Glomerular visceral epithelial cell (primary cell): ENCODE results near the gene RPL6.

Experiments used
- DNase-seq: peaks from one replicate; pipeline ENCODE4 v3.0.0-alpha.2; 2016; ENCODE audit errors: extremely low spot score

RPL6 gene

DNA sequence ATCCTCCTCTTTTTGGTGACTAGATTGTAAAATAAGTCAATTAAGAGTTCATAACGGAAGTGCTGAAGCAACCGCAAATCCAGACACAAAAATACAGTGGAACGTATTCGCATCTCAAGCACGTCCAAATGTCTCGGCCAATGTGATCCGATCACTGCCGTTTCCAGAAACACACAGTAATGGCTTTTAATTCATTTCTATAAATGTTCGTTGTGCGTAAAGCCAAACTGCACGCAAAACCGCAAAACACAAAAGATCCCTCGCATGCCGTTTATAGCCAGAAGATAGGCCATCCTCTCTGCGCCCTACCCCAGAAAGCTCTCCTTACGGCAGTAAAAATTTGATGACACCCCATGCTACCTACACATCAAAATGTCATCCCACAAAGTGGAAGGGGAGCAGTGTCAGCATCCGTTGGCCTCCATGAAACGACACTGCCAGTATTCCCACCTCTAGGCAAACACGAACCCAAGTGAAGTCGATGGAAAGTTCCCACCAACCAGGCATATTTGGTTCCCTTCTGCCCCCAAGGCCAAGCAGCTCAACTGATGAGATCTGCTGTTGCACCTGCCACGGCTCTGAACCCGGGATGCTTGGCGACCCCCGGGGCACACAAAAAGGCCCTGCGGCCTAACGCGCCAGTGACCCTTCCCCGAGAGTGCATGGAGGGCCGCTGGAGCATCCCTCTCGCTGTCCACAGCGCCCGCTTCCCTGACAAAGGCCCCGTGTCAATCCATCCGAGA, 28.6 kb downstream of the RPL6 start:
- peak; percentile 13 for DNase-seq

DNA sequence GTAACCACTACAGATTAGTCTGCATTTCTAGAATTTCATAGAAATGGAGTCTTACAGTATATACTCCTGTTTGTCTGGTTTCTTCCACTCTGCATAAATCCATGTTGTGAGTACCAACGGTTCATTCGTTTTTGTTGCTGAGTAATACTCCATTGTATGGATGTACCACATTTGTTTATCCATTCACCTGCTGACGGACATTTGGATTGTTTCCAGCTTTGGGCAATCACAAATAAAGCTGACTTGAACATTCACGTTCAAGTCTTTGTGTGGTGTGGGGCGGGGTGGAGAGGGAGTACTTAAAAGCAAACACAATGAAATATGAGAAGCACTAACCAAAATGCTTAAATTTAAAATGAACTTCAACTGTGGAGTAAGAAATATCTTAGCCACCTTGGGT, 34.3 kb downstream of the RPL6 start:
- no peak for DNase-seq

DNA sequence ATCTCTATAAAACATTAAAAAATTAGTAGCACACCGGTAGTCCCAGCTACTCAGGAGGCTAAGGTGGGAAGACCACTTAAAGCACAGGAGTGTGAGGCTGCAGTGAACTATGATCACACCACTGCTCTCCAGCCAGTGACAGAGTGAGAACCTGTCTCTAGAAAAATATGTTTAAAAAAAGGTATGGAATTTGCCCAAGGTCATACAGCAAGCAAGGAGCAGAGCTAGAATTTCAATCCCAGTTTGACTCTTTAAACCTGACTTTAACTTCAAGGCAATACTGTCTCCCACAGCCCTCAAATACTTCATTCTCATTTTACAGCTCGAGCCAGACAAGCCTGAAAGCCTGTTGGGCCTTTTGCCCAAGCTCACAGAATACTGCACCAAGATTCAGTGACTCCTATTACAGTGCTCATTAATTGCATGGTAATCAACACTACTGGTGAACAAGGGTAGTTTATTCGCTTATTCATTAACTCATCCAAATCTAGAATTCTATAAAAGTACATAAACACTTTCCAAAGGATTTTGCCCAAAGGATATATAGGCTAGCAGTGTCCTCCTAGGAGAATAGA, 35.2 kb downstream of the RPL6 start:
- no peak for DNase-seq

DNA sequence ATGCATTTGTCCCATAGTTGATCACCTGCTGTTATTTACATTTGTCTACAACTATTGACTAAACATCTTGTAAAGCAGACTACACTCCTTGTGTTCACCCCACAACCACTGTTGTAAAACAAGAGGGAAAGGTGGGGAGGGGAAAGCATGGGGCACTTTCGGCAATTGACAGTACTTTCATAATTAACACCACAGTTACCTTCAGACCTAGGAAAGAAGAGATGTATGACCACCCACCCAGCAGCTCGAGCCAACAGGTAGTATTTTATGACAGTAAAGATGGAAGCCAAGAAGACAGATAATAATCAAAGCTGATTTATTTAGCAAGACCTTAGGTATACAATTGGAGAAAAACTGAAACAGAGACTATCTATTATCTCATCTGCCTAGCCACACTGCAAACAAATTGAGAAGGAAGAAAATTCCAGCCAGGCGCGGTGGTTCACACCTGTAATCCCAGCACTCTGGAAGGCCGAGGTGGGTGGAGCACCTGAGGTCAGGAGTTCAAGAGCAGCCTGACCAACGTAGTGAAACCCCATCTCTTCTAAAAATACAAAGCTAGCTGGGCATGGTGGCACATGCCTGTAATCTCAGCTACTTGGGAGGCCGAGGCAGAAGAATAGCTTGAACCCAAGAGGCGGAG, 38.4 kb downstream of the RPL6 start:
- DNase-seq: no peak

DNA sequence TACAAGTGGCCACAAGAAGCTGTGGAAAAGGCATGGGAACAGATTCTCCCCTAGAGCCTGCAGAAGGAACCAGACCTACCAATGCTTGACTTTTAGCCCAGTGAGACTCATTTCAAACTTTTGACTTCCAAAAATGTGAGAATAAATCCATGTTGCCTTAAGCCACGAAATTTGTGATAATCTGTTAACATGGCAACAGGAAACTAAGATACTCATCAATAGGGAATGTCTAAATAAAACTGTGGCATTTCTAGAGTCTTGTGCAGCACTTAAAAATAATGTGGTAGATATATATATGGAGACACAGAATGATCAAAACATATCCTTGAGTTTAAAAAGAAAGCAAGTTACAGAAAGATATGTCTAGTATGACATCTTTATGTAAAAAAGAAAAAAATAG, 39.2 kb downstream of the RPL6 start:
- no peak for DNase-seq

DNA sequence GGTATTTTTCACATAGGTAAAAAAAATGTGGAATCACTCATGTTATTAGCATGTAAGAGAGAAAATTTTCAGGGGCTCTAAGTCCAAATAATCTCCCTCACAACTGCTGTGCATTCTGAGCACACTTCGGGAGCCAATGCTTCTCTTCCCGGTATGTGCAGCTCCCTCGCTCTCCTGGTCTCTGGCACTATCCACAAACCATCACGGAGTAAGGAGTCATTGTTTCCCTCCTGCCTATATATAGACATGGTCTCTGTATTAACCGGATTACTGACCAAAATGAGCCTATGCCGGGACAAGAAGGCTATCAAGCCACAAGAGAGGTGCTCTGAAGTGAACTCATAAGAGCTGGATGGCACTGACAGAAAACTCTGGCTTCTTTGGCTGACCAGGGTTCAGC, 40.5 kb downstream of the RPL6 start:
- no peak for DNase-seq

DNA sequence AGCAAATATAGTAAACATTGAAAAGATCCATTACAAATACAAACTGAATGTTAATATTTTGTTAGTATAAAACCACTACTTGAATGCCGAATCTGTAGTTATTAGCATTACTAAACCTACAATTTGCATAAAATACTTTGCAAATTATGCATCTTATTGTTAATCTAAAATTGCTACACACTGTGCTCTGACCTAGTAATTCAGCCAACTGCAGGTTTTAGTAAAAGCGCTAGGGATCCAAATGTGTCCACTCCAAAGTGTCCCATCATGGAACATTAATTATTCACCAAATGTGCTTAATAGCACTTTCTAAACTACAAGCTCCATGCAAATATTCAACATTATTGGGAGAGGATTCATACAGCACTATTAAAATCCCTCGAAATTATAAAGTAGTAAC, 41.4 kb downstream of the RPL6 start:
- no peak for DNase-seq

DNA sequence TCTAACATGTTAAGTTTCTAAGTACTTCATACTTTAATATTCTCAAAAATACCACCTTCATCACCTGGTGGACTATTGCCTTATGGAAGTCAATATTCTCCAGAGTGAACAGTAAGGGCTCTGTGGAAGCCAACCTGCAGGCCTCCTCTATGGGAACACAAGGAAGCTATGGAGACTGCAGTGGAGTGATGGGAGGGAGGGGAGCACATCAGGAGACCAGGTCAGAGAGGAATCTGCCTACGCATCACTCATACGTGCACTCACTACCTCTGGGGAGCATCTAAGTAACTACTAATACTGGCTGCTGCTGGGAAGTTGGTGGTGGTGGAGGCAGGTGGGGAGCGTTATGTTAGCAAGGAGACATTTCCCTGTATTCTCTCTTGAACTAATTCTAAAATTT, 47.1 kb downstream of the RPL6 start:
- no peak for DNase-seq

DNA sequence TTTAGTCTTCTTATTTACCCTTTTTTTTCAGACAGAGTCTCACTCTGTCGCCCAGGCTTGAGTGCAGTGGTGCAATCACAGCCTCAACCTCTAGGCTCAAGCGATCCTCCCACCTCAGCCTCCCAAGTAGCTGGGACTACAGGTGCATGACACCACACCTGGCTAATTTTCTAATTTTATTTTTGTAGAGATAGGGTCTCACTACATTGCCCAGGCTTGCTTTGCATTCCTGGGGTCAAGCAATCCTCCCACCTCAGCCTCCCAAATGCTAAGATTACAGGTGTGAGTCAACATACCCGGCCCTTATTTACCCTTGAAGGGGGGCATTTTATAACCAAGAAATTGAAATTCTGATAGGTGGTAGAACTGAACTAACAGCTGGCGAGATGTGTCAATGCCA, 48.1 kb downstream of the RPL6 start:
- no peak for DNase-seq

DNA sequence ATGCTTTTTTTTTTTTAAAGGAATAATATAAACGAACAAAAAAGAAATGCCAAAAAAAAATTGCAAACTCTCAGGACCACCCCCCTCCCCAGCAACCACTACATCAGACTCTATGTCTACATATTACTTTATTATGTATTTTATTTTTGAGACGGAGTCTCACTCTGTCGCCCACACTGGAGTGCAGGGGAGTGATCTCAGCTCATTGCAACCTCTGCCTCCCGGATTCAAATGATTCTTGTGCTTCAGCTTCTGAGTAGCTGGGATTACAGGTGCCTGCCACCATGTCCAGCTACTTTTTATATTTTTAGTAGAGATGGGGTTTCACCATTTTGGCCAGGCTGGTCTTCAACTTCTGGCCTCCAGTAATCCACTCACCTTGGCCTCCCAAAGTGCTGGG, 50.1 kb downstream of the RPL6 start:
- DNase-seq: no peak

DNA sequence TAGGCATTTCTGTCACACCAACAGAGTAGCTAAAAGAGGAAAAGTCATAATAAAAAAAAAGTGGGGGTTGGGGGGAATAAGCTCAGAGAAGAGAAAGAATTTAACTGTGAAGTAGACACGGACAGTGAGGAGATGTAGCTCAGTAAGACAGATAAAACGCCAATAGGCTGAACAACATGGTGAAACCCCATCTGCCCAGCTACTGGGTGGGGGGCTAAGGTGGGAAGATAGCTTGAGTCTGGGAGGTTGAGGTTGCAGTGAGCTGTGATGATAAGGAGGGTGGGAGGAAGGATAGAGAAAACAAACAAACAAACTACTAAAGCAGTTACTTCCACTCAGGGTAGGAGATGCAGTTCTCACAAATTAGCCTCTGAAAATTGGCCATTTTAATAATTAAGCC, 52.2 kb downstream of the RPL6 start:
- DNase-seq: no peak
